GM18517 (cell line): Measurements from ENCODE around the gene COLQ.
"Not testable (repeated sequence)": the region's sequence is repeated elsewhere in the genome, so short reads cannot be mapped to it uniquely, and the experiment has no call there.

ENCODE experiments used
- ATAC-seq: cut with Tn5 transposase; IDR thresholded peaks from one replicate; pipeline ENCODE4 v1.9.1; 2021; ENCODE audit warnings: mild to moderate bottlenecking, moderate library complexity; ENCODE audit not compliant: unreplicated experiment

The COLQ gene

GRCh38 chr3:15493436-15493835 is 28.1 kb downstream of the COLQ start:
- ATAC-seq = no peak

DNA sequence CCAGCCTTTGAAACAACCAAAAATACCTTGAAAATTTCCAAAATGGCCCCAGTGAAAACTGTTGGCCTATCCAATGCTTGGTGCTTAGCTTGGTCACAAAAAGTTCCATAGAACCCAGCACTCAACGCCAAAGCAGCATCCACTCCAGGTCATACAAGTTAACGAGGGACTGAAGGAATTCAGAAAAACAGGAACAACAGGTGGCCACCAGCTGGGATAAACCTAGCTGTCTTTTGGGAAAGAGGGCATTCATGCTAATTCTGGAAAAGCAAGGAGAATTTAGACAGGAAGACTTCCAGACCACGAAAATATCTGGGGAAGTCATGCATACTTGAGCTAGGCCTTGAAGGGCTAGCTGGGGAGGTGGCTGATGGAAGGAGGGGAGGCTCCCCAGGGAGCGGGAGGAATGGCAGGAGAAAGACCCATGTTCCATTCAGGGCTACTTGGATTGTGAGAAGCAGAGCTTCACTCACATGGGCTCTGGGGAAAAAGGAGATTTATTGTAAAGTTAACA is 28.6 kb downstream of the COLQ start:
- ATAC-seq = no peak

- ATAC-seq = no peak
These were observed 30.4 kb downstream of the COLQ start for GRCh38 chr3:15491143-15491542.

DNA sequence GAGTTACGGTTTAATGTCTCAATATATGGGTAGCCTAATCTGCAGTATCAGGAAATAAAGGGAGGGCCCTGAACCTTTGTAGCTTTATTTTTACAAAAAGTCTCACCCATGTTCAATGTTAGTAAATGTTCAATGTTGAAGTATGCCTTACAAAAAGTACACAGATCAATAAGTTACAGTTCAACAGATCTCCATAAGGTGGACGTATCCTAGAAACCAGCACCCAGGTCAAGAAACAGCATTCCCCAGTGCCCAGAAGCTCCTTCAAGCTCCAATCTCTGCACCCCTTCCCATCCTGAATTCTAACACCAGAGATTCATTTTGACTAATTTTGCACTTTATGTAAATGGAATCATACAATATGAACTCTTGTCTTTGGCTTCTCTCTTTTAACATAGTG is 31.3 kb downstream of the COLQ start:
- no peak for ATAC-seq

- no peak for ATAC-seq
These were observed 33.5 kb downstream of the COLQ start for GRCh38 chr3:15488002-15488401.

- no peak for ATAC-seq
These were observed 34.5 kb downstream of the COLQ start for GRCh38 chr3:15486979-15487378.

DNA sequence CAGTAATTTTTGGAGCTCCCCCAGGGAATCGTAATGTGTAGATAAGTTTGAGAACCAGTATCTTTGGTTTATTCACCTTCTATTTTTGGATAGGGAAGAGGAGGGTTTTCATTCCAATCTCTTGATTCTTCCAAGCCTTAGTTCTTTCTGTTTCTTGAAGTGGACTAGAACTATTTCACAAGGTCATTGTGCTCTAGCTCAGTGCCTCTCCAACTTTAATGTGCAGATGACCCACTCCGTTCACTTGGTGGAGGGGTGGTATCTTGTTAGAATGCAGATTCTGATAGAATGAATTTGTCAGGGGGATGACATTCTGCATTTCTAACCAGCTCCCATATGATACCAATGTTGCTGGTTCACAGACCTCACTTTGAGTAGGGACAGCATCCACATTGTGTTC is 35.5 kb downstream of the COLQ start:
- no peak for ATAC-seq

GRCh38 chr3:15484551-15484950 is 37.0 kb downstream of the COLQ start:
- not testable (repeated sequence) for ATAC-seq

DNA sequence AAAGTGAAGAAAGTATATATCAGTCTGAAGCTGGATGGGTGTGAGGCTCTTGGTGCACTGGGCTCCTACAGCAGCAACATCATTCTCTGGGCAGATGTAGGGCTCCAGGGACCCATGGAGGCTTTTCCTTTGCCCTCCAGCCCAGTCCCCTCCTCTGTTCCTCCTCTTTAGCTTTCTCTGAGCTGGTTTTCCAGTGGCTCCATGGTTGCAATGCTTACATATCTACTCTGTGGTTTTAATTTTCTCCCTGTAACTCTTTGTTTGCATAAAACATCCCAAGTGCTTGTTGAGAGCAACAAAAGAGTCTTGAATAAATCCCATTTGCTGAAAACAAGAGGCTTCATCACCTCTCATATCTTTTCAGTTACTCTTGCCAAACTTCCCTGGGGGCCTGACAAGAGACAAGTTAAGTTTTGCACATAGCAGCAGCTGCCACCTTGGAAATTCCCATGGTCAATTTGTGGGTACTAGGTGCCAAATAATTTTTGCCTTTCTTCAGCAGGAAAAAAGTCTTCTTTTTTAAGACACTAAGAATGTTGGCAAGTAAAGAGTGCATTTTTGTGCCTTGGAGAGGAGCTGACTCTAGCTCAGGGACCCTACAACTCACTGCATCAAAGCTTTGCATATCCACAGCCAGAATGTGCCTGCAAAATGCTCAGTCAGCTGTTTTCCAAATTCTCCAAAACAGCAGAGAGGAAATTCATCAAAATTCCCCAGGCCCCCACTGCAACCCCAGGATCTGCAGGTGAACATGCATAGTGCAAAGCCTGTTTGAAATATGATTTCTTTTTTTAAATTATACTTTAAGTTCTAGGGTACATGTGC is 41.9 kb downstream of the COLQ start:
- ATAC-seq = no peak

DNA sequence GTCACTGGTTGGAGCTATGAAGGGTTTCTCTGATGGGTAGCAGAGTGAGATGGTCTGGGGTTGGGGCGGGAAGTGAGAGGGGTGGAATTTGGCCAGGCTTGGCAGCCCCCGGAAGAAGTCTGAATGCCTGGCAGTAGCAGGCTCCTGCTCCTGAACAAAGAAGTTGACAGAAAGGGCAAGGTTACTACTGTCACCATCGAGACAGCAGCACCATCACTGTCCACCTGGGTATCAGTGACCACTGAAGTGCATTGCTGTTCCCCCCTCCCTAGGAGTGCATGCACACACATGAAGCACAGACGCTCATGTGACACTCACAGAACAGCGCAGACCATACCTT is 42.9 kb downstream of the COLQ start:
- no peak for ATAC-seq

- no peak for ATAC-seq
These were observed 43.4 kb downstream of the COLQ start for GRCh38 chr3:15477951-15478639.

DNA sequence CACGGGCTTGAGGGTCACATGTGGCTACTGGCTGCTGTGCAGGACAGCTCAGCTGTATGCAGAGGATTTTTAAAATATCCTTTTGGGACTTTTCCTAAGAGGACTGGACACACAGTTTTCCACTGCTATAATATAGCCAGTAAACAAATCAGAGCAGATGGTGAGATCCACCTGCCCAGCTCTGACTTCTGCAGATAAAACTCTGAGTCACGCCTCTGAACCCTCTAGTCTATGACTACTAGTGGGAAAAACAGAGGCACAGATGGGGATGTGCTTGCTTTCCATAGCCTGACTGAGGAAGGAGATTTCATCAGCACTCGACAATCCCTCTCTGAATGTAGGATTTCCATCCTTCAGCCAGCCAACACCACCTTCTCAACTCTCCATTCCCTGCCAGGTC is 45.1 kb downstream of the COLQ start:
- no peak for ATAC-seq

- ATAC-seq = no peak
These were observed 46.3 kb downstream of the COLQ start for GRCh38 chr3:15475161-15475560.

GRCh38 chr3:15471861-15472260 is 49.6 kb downstream of the COLQ start:
- ATAC-seq = no peak

- ATAC-seq = no peak
These were observed 50.7 kb downstream of the COLQ start for GRCh38 chr3:15470849-15471248.

GRCh38 chr3:15470261-15470660 is 51.2 kb downstream of the COLQ start:
- no peak for ATAC-seq

GRCh38 chr3:15467227-15468181 is 54.0 kb downstream of the COLQ start:
- no peak for ATAC-seq

GRCh38 chr3:15465876-15466585 is 55.5 kb downstream of the COLQ start:
- no peak for ATAC-seq

DNA sequence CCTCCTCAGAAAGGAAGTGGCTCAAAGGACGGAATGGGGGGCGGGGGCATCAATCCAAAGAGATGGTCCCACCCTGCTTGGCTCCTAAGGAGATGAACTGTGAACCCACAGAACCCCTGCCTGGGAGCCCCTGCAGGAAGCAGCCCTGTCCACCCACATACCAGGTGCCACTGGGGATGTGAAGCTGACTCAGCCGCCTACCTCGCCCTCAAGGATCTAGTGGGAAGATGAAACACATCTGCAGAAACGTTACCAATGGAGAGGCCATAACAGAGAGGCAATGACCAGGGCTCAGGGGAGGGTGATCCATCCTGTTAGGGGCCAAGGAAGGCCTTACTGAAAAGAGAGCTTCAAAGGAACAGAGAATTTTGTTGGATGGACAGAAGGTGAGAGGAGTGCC is 59.1 kb downstream of the COLQ start:
- no peak for ATAC-seq

DNA sequence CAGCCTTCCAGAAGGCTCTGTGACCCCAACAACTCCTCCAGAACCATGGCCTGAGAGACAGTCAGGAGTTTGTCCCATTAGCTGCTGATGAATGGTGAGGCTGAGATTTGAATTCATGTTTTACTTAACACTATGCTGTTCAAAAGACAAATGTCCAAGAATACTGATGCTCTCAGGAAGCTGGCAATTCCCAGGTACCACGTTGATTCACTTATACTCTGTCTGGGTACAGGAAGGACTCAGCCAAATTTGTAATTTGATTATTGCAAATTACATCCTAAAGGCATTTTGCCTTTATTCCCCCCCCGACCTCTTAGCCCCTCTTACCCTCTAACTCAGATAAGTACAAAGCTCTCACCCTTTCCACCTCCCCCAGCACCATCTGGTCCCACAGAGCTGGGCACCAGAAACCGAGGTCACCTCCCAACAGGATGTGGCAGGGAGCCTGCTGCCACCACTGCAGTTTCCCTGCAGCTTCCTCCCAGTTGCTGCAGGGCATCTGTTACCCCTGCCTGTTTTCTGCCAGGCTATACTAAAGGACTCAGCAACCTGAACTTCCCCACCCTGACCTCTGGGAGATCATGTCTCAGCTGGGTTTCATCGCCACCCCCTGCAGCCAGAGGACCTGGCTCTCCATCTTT is 60.5 kb downstream of the COLQ start:
- no peak for ATAC-seq
